Caco-2 (cell line): Measurements from ENCODE around the gene NTRK2. TPM values are rescaled to one million over a fixed set of nuclear protein-coding genes. Genes with fewer than 3 reads are reported as not detected.

ENCODE experiments used
- BruUV-seq: library from RNA; stranded (reverse); fragments of 400-500 nt; replicated peaks from 2 replicates; lab custom pipeline; 2021; lab: Mats Ljungman, UMichigan
- CTCF ChIA-PET: fragments of 300-600 bp; sonication (Branson Sonifier 250); formaldehyde crosslinking; loops from one replicate; lab custom pipeline; 2022; ENCODE audit warnings: antibody characterized with exemption; lab: Charles Lee
- POLR2A ChIA-PET: fragments of 300-600 bp; sonication (Branson Sonifier 250); formaldehyde crosslinking; loops from one replicate; lab custom pipeline; 2022; ENCODE audit warnings: antibody characterized with exemption; lab: Charles Lee
- DNase-seq, 2 experiments: peaks; one replicate each; pipeline versions ENCODE4 v3.0.0 to v3.0.0-alpha.2; 2020 to 2022
- H3K27me3 ChIP-seq: replicated peaks from 2 replicates; pipeline ENCODE4 v1.6.0; 2011; ENCODE audit warnings: low read length; ENCODE audit not compliant: control insufficient read depth, insufficient read depth
- H3K36me3 ChIP-seq: 2 replicates; pipeline ENCODE4 v1.5.1; 2011; ENCODE audit warnings: low read length; ENCODE audit not compliant: control insufficient read depth, insufficient read depth
- H3K4me1 ChIP-seq: fragments of 250-450 bp; sonication (Bioruptor Pico); 2 replicates; pipeline ENCODE4 v1.5.1; 2020; ENCODE audit warnings: mild to moderate bottlenecking
- H3K4me3 ChIP-seq: 2 replicates; pipeline ENCODE4 v1.5.1; 2011; ENCODE audit warnings: low read depth, mild to moderate bottlenecking, control low read depth, low read length
- H3K9me3 ChIP-seq: fragments of 250-450 bp; sonication (Bioruptor Pico); 2 replicates; pipeline ENCODE4 v1.5.1; 2020; ENCODE audit warnings: mild to moderate bottlenecking, moderate library complexity
- H3K27ac Mint-ChIP-seq: one replicate; pipeline ENCODE4 v1.8.0; 2022; ENCODE audit warnings: mixed read lengths; ENCODE audit not compliant: unreplicated experiment
- H3K27me3 Mint-ChIP-seq: one replicate; pipeline ENCODE4 v1.8.0; 2022; ENCODE audit warnings: mixed read lengths; ENCODE audit not compliant: insufficient read depth, unreplicated experiment
- H3K36me3 Mint-ChIP-seq: one replicate; pipeline ENCODE4 v1.8.0; 2022; ENCODE audit warnings: mild to moderate bottlenecking, mixed read lengths; ENCODE audit not compliant: insufficient read depth, unreplicated experiment
- H3K4me1 Mint-ChIP-seq: one replicate; pipeline ENCODE4 v1.8.0; 2022; ENCODE audit warnings: low read depth, mixed read lengths; ENCODE audit not compliant: unreplicated experiment
- H3K4me3 Mint-ChIP-seq: one replicate; pipeline ENCODE4 v1.8.0; 2022; ENCODE audit warnings: mild to moderate bottlenecking, moderate library complexity, mixed read lengths; ENCODE audit not compliant: unreplicated experiment
- H3K9me3 Mint-ChIP-seq: one replicate; pipeline ENCODE4 v1.8.0; 2022; ENCODE audit warnings: mixed read lengths; ENCODE audit not compliant: unreplicated experiment
- intact Hi-C: fragments of 100-400 bp; cut with micrococcal nuclease; formaldehyde crosslinking; loops from one replicate; pipeline ENCODE4 v1.10.0; 2022; ENCODE audit not compliant: unreplicated experiment
- total RNA-seq: library from RNA; stranded (reverse); gene quantifications from 2 replicates; pipeline ENCODE4 v1.2.3, GENCODE V29; 2022
- TF ChIP-seq, protein P1 (sequence below), 2 experiments: fragments of 200-600 bp in 1 of 2; IDR thresholded peaks; 1 replicate in 1 of 2; 2 replicates in 1 of 2; pipeline versions ENCODE4 v1.5.1 to v1.8.0; 2011 to 2022; ENCODE audit warnings: antibody characterized with exemption in 1 of 2, control low read depth in 1 of 2, inconsistent platforms in 1 of 2, low read depth in 1 of 2, low read length in 1 of 2, mild to moderate bottlenecking in 1 of 2, moderate library complexity in 1 of 2; ENCODE audit not compliant: insufficient read depth in 1 of 2, severe bottlenecking in 1 of 2, unreplicated experiment in 1 of 2

Gene NTRK2
- total RNA-seq, 1 experiment from 2014 or later = not detected

DNA sequence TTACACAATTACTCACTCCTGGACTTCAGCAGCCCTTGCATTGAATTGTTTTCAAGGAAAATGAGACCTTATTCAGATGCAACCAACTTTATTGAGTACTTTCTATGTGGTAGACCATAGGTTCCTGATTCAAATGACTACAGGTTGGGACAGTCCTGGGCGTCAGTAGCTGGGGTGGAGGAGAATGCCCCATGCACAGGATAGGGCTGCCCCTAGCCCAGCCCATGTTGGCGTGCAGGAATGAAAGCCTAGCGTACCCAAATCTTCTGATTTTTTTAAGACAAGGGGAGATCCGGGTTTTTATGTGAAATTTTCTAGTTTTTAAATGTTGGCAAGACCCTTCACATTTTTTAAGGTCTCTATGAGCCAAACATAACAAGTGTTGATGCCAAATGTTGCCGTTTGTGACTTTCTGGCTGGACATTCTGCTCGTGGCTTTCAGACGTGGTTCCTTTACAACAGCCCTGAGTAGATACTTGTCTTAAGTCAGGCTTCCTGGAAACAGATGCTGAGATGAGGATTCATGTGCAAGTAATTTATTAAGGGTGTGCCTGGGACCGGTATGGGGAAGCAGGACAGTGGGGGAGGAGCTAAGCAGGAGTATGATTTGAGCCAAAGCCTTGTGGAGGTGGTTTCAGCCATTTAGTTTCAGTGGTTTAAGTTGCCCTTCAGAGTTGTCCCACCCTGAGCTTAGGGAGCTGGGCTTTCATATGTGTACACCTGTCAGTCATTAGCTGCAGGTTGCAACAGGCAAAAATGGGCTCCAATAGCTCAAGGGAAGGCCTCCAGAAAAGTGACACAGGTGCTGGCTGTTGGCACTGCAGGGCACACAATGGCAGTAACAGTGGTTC is 154.1 kb downstream of the NTRK2 start:
- H3K4me1 ChIP-seq = no peaks in the 10 kb centered on the region
- Mint-ChIP-seq H3K27me3 (peaks cover 3% of the 10 kb centered on the region), H3K36me3 (no peaks in the 10 kb centered on the region), H3K4me1 (no peaks in the 10 kb centered on the region), H3K4me3 (no peak overlapping the region), H3K9me3 (no peaks in the 10 kb centered on the region), H3K27ac (no peak overlapping the region)
- no peak overlapping the region for H3K4me3 ChIP-seq
- H3K9me3 ChIP-seq = no peaks in the 10 kb centered on the region
- H3K27me3 ChIP-seq = no peaks in the 10 kb centered on the region
- POLR2A ChIA-PET = no interaction called here
- no peak for DNase-seq
- CTCF ChIA-PET = no interaction called here
- H3K36me3 ChIP-seq = no peaks in the 10 kb centered on the region
- BruUV-seq = no TSS peak
- TF ChIP-seq, protein P1, sequence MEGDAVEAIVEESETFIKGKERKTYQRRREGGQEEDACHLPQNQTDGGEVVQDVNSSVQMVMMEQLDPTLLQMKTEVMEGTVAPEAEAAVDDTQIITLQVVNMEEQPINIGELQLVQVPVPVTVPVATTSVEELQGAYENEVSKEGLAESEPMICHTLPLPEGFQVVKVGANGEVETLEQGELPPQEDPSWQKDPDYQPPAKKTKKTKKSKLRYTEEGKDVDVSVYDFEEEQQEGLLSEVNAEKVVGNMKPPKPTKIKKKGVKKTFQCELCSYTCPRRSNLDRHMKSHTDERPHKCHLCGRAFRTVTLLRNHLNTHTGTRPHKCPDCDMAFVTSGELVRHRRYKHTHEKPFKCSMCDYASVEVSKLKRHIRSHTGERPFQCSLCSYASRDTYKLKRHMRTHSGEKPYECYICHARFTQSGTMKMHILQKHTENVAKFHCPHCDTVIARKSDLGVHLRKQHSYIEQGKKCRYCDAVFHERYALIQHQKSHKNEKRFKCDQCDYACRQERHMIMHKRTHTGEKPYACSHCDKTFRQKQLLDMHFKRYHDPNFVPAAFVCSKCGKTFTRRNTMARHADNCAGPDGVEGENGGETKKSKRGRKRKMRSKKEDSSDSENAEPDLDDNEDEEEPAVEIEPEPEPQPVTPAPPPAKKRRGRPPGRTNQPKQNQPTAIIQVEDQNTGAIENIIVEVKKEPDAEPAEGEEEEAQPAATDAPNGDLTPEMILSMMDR (IDR thresholded peaks at IDR 0.05; ENCODE audit: insufficient read depth in 1 of 2, low read depth in 1 of 2, low read length in 1 of 2, severe bottlenecking in 1 of 2, unreplicated experiment in 1 of 2) = no peak
- intact Hi-C loops = no loop called here

DNA sequence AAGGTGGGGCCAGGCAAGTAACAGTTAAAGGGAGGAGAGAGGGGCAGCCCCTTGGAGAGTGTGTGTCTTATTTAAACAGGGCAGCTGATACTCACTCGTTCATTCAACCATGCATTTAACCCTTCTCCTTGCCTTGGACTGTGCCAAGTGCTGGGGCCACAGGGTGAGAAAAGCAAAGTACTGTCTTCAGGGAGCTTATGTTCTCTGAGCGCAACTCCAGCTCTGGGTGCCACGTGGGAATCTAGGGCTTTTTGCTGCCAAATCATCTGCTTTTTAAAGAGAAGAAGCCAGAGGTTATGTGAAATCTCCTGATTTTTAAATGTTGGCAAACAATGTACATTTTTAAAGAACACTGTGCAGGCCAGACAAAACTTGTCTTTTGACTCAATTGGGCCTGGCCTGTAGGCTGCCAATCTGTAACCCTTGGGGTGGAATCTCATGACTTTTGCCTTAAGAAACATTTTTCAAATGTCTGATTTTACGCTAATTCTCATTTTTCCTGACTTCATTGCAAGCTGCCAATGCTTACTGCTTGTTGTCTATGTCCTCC is 157.8 kb downstream of the NTRK2 start:
- no peaks in the 10 kb centered on the region for H3K27me3 ChIP-seq
- intact Hi-C loops = no loop called here
- TF ChIP-seq, protein P1 (IDR thresholded peaks at IDR 0.05; ENCODE audit: insufficient read depth in 1 of 2, low read depth in 1 of 2, low read length in 1 of 2, severe bottlenecking in 1 of 2, unreplicated experiment in 1 of 2) = no peak
- no peaks in the 10 kb centered on the region for H3K9me3 ChIP-seq
- H3K4me3 ChIP-seq = no peak overlapping the region
- H3K4me1 ChIP-seq = no peaks in the 10 kb centered on the region
- Mint-ChIP-seq H3K4me3 (no peak overlapping the region), H3K27ac (no peak overlapping the region), H3K36me3 (no peaks in the 10 kb centered on the region), H3K9me3 (no peaks in the 10 kb centered on the region), H3K27me3 (peaks cover 3% of the 10 kb centered on the region), H3K4me1 (no peaks in the 10 kb centered on the region)
- no peak for DNase-seq
- BruUV-seq = no TSS peak
- POLR2A ChIA-PET = no interaction called here
- CTCF ChIA-PET = no interaction called here
- H3K36me3 ChIP-seq = no peaks in the 10 kb centered on the region

DNA sequence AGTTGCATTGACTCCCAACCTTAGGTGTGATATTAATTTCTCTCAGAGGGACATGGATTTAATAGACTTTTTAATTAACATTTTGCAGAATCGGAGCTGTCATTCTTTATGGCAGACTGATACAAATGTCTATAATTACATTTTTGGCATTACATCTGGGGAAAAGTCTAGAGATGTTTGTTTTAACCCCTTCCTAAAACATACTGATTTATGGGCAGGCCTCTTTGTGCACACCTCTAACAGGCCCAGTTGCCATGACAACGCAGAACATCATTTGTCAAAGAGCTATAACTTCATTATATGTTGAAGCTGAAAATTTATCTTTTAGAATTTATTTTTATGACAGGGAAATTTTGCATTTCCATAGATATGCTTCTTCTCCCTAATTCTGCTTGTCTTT is 158.5 kb downstream of the NTRK2 start:
- ChIA-PET POLR2A (no interaction called here), CTCF (no interaction called here)
- Histone ChIP-seq H3K4me1 (no peaks in the 10 kb centered on the region), H3K9me3 (no peaks in the 10 kb centered on the region), H3K4me3 (no peak overlapping the region), H3K36me3 (no peaks in the 10 kb centered on the region), H3K27me3 (no peaks in the 10 kb centered on the region)
- Mint-ChIP-seq H3K27me3 (peaks cover 3% of the 10 kb centered on the region), H3K4me3 (no peak overlapping the region), H3K4me1 (no peaks in the 10 kb centered on the region), H3K36me3 (no peaks in the 10 kb centered on the region), H3K27ac (no peak overlapping the region), H3K9me3 (no peaks in the 10 kb centered on the region)
- intact Hi-C loops = no loop called here
- no peak for DNase-seq
- TF ChIP-seq, protein P1 (IDR thresholded peaks at IDR 0.05; ENCODE audit: insufficient read depth in 1 of 2, low read depth in 1 of 2, low read length in 1 of 2, severe bottlenecking in 1 of 2, unreplicated experiment in 1 of 2) = no peak
- no TSS peak for BruUV-seq
